IMR-90 (cell line): ENCODE measurements around the gene EME2.

ENCODE experiments used
- CEBPB ChIP-seq: IDR thresholded peaks from 2 replicates; pipeline ENCODE4 v1.6.1; 2012; ENCODE audit warnings: low read depth, low read length, improper control_type of control experiment
- CHD1 ChIP-seq: IDR thresholded peaks from 2 replicates; pipeline ENCODE4 v1.6.1; 2012; ENCODE audit warnings: low read depth, low read length, improper control_type of control experiment
- FOS ChIP-seq: fragments of 150-350 bp; IDR thresholded peaks from 2 replicates; pipeline ENCODE4 v1.6.1; 2016; ENCODE audit warnings: low read depth, low read length
- MAZ ChIP-seq: IDR thresholded peaks from 2 replicates; pipeline ENCODE4 v1.6.1; 2012; ENCODE audit warnings: low read depth, mild to moderate bottlenecking, low read length, improper control_type of control experiment, moderate library complexity, borderline replicate concordance
- MXI1 ChIP-seq: IDR thresholded peaks from 2 replicates; pipeline ENCODE4 v1.6.1; 2012; ENCODE audit warnings: low read depth, mild to moderate bottlenecking, low read length, moderate library complexity, borderline replicate concordance
- NFE2L2 ChIP-seq: fragments of 150-350 bp; IDR thresholded peaks from 2 replicates; pipeline ENCODE4 v1.6.1; 2016; ENCODE audit warnings: low read depth, mild to moderate bottlenecking, low read length
- POLR2A ChIP-seq: IDR thresholded peaks from 2 replicates; pipeline ENCODE4 v1.6.1; 2012; ENCODE audit warnings: mild to moderate bottlenecking, low read depth, low read length
- RAD21 ChIP-seq: IDR thresholded peaks from 2 replicates; pipeline ENCODE4 v1.6.1; 2012; ENCODE audit warnings: low read length, improper control_type of control experiment
- RCOR1 ChIP-seq: IDR thresholded peaks from 2 replicates; pipeline ENCODE4 v1.6.1; 2012; ENCODE audit warnings: mild to moderate bottlenecking, low read length, improper control_type of control experiment; ENCODE audit not compliant: insufficient replicate concordance
- RFX5 ChIP-seq: IDR thresholded peaks from 2 replicates; pipeline ENCODE4 v1.8.0; 2012; ENCODE audit warnings: low read depth, mild to moderate bottlenecking, low read length, moderate library complexity
- TF ChIP-seq, protein P1 (sequence below): conservative IDR thresholded peaks from 2 replicates; pipeline ENCODE4 v1.5.1; 2012; ENCODE audit warnings: mild to moderate bottlenecking, low read depth, low read length, improper control_type of control experiment

DNA sequence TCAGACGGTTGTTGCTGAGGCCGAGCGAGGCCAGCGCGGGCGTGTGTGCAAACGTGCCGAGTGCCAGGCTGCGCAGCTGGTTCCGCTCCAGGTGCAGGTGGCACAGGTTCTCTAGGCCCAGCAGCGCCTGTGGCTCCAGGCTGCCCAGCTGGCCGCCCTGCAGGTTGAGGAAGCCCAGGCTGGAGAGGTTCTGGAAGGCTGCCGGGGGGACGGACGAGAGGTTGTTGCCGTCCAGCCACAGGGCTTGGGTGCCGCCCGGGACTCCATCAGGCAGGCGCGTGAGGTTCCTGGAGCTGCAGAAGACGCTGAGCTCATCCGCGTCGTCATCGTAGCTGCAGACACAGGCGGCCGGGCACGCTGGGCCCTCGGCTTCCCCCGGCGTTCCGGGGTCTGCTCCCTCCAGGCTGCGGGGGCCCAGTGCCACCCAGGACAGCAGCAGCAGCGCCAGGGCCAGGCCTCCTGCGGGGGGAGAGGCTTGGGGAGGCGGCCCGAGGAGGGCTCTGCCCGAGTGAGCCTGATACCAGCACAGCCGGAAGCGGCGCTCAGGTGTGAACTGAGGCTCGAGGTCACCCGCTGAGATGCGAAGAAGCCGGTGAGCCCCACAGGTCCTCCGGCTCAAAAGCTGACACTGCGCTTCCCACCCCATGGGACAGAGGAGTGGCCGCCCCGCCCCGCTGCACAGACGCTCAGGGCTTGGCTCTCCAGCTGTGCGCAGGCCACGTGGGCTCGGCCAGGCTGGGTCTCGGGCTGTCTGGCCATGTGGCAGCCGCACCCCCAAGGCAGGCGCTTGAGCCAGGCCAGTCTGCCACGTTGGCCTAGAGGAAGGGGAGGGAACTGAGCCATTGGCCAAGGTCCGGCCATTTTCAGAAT is 19.6 kb downstream of the EME2 start:
- no peak for TF ChIP-seq POLR2A
- TF ChIP-seq, protein P1, sequence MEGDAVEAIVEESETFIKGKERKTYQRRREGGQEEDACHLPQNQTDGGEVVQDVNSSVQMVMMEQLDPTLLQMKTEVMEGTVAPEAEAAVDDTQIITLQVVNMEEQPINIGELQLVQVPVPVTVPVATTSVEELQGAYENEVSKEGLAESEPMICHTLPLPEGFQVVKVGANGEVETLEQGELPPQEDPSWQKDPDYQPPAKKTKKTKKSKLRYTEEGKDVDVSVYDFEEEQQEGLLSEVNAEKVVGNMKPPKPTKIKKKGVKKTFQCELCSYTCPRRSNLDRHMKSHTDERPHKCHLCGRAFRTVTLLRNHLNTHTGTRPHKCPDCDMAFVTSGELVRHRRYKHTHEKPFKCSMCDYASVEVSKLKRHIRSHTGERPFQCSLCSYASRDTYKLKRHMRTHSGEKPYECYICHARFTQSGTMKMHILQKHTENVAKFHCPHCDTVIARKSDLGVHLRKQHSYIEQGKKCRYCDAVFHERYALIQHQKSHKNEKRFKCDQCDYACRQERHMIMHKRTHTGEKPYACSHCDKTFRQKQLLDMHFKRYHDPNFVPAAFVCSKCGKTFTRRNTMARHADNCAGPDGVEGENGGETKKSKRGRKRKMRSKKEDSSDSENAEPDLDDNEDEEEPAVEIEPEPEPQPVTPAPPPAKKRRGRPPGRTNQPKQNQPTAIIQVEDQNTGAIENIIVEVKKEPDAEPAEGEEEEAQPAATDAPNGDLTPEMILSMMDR = no peak
- TF ChIP-seq MXI1 = no peak
- TF ChIP-seq FOS = no peak
- no peak for TF ChIP-seq RAD21
- no peak for TF ChIP-seq RCOR1
- TF ChIP-seq CHD1 = no peak
- no peak for TF ChIP-seq NFE2L2
- TF ChIP-seq MAZ = no peak
- TF ChIP-seq RFX5 = no peak
- TF ChIP-seq CEBPB = no peak
